HepG2 (cell line): ENCODE data around the gene MRPL50. TPM values are rescaled to one million over a fixed set of nuclear protein-coding genes. Genes with fewer than 3 reads are reported as not detected.

Experiments
- ATAD3A ChIP-seq: sonication (generic); formaldehyde crosslinking; IDR thresholded peaks from 2 replicates; pipeline ENCODE4 v1.4.0; 2020; ENCODE audit warnings: missing genetic modification reagents
- CAMTA2 ChIP-seq: sonication (generic); formaldehyde crosslinking; IDR thresholded peaks from 2 replicates; pipeline ENCODE4 v1.4.0; 2020; ENCODE audit warnings: mild to moderate bottlenecking, missing genetic modification reagents, borderline replicate concordance
- KAT8 ChIP-seq: IDR thresholded peaks from 2 replicates; pipeline ENCODE4 v1.6.1; 2016; ENCODE audit warnings: missing genetic modification reagents, missing compliant biosample characterization
- NFE2 ChIP-seq: sonication (generic); formaldehyde crosslinking; IDR thresholded peaks from 2 replicates; pipeline ENCODE4 v1.4.0; 2020; ENCODE audit warnings: missing genetic modification reagents
- NKX3-1 ChIP-seq: sonication (generic); formaldehyde crosslinking; IDR thresholded peaks from 2 replicates; pipeline ENCODE4 v1.5.0; 2020; ENCODE audit warnings: missing genetic modification reagents
- RNF2 ChIP-seq: fragments of 450-650 bp; conservative IDR thresholded peaks from 2 replicates; pipeline ENCODE4 v1.6.1; 2016; ENCODE audit warnings: low read depth
- STAT5B ChIP-seq: sonication (generic); formaldehyde crosslinking; IDR thresholded peaks from 2 replicates; pipeline ENCODE4 v1.4.0; 2020; ENCODE audit warnings: missing genetic modification reagents
- TOPORS ChIP-seq: sonication (generic); formaldehyde crosslinking; IDR thresholded peaks from 2 replicates; pipeline ENCODE4 v1.8.0; 2023; ENCODE audit warnings: mild to moderate bottlenecking, missing genetic modification reagents
- TRIM24 ChIP-seq: sonication (generic); formaldehyde crosslinking; IDR thresholded peaks from 2 replicates; pipeline ENCODE4 v1.8.0; 2022; ENCODE audit warnings: mild to moderate bottlenecking, missing genetic modification reagents
- ZBTB20 ChIP-seq: sonication (generic); formaldehyde crosslinking; IDR thresholded peaks from 2 replicates; pipeline ENCODE4 v1.8.1; 2023; ENCODE audit warnings: missing genetic modification reagents, low read depth, mild to moderate bottlenecking, borderline replicate concordance
- ZNF138 ChIP-seq: sonication (generic); formaldehyde crosslinking; IDR thresholded peaks from 2 replicates; pipeline ENCODE4 v1.5.0; 2020; ENCODE audit warnings: mild to moderate bottlenecking, low read depth, missing genetic modification reagents
- ZNF335 ChIP-seq: sonication (generic); formaldehyde crosslinking; IDR thresholded peaks from 2 replicates; pipeline ENCODE4 v1.4.0; 2020; ENCODE audit warnings: missing genetic modification reagents
- ZNF431 ChIP-seq: sonication (generic); formaldehyde crosslinking; IDR thresholded peaks from 2 replicates; pipeline ENCODE4 v1.9.0; 2022; ENCODE audit warnings: missing genetic modification reagents, low read depth, mild to moderate bottlenecking, borderline replicate concordance
- ZNF468 ChIP-seq: sonication (generic); formaldehyde crosslinking; IDR thresholded peaks from 2 replicates; pipeline ENCODE4 v1.8.0; 2022; ENCODE audit warnings: mild to moderate bottlenecking, moderate library complexity, missing genetic modification reagents
- ZNF616 ChIP-seq: sonication (generic); formaldehyde crosslinking; IDR thresholded peaks from 2 replicates; pipeline ENCODE4 v1.5.0; 2020; ENCODE audit warnings: low read depth, mild to moderate bottlenecking, missing genetic modification reagents
- ZNF850 ChIP-seq: sonication (generic); formaldehyde crosslinking; conservative IDR thresholded peaks from 2 replicates; pipeline ENCODE4 v1.9.0; 2021; ENCODE audit warnings: mild to moderate bottlenecking, missing genetic modification reagents
- ZSCAN21 ChIP-seq: sonication (generic); formaldehyde crosslinking; IDR thresholded peaks from 2 replicates; pipeline ENCODE4 v1.8.0; 2022; ENCODE audit warnings: mild to moderate bottlenecking, missing genetic modification reagents, moderate library complexity, borderline replicate concordance
- polyA plus RNA-seq, 8 experiments: library from polyadenylated mRNA; depleted of rRNA in 3 of 8; stranded (reverse) in 7 of 8; unstranded in 1 of 8; fragments of >200 nt; fragmentation: Illumina TruSeq in 4 of 8; extraction: Trizol in 4 of 8; gene quantifications; 2 replicates each; pipeline versions ENCODE4 v1.2.1 to v1.2.3, GENCODE V29; 2011 to 2016; ENCODE audit warnings: low read depth in 4 of 8, missing spikeins in 1 of 8, mixed read lengths in 1 of 8; ENCODE audit not compliant: insufficient read depth in 1 of 8
- total RNA-seq, 5 experiments: library from RNA; depleted of rRNA; stranded (reverse); fragments of >200 nt; fragmentation: Illumina TruSeq; extraction: Trizol; gene quantifications; 2 replicates each; pipeline ENCODE4 v1.2.3, GENCODE V29; 2016; ENCODE audit warnings: low read depth in 1 of 5
- TF ChIP-seq, protein P1 (sequence below): sonication (generic); formaldehyde crosslinking; IDR thresholded peaks from 2 replicates; pipeline ENCODE4 v1.5.0; 2020; ENCODE audit warnings: missing genetic modification reagents, mild to moderate bottlenecking, borderline replicate concordance
- TF ChIP-seq, protein P2 (sequence below): sonication (generic); formaldehyde crosslinking; IDR thresholded peaks from 2 replicates; pipeline ENCODE4 v1.5.1; 2020; ENCODE audit warnings: missing genetic modification reagents, mild to moderate bottlenecking, borderline replicate concordance
- TF ChIP-seq, protein P3 (sequence below): sonication (generic); formaldehyde crosslinking; IDR thresholded peaks from 2 replicates; pipeline ENCODE4 v1.4.0; 2020; ENCODE audit warnings: mild to moderate bottlenecking, missing genetic modification reagents
- TF ChIP-seq, protein P4 (sequence below): conservative IDR thresholded peaks from 2 replicates; pipeline ENCODE4 v1.6.1; 2018; ENCODE audit warnings: missing genetic modification reagents
- TF ChIP-seq, protein P5 (sequence below): sonication (generic); formaldehyde crosslinking; IDR thresholded peaks from 2 replicates; pipeline ENCODE4 v1.8.0; 2022; ENCODE audit warnings: mild to moderate bottlenecking, missing genetic modification reagents, moderate library complexity
- TF ChIP-seq, protein P6 (sequence below): IDR thresholded peaks from 2 replicates; pipeline ENCODE4 v1.6.1; 2016; ENCODE audit warnings: low read depth

Gene MRPL50
- total and polyA plus RNA-seq, 2 of the 13 experiments (the other 11 are each of a cell fraction or from before 2014, with no cell fraction given): 37.1 to 70.0 TPM

DNA sequence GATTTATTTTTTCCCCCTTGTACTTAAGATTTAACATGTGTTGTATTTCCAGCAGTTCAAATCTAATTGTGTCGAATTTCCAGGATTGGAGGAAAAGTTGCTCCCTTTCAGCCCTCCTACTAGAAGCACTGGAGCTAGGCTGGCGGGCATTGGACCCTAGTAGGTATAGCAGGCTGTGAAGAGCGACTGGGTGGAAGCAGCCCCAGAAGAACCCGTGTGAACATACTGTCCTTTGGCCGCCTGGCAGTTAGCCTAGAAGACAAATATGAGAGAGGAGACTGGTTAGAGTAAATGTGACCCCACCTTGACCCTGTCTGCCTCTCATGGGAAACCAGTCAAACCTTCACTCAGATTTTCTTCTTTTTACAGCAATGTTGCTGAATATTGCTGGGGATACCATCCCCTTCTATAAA is 23.2 kb upstream of the MRPL50 start (continued):
- no peak for TF ChIP-seq ZNF431 (CRISPR knock-in tag)
- TF ChIP-seq ZNF335 (CRISPR knock-in tag): no peak
- TF ChIP-seq ZNF850: no peak
- TF ChIP-seq, protein P1, sequence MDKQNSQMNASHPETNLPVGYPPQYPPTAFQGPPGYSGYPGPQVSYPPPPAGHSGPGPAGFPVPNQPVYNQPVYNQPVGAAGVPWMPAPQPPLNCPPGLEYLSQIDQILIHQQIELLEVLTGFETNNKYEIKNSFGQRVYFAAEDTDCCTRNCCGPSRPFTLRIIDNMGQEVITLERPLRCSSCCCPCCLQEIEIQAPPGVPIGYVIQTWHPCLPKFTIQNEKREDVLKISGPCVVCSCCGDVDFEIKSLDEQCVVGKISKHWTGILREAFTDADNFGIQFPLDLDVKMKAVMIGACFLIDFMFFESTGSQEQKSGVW (CRISPR knock-in tag): no peak
- TF ChIP-seq NKX3-1 (CRISPR knock-in tag): no peak
- no peak; the same call in 1 of the 2 replicates for TF ChIP-seq TRIM24 (CRISPR knock-in tag)
- no peak for TF ChIP-seq RNF2
- no peak for TF ChIP-seq ZNF616 (CRISPR knock-in tag)
- no peak for TF ChIP-seq ZNF138
- TF ChIP-seq, protein P2, sequence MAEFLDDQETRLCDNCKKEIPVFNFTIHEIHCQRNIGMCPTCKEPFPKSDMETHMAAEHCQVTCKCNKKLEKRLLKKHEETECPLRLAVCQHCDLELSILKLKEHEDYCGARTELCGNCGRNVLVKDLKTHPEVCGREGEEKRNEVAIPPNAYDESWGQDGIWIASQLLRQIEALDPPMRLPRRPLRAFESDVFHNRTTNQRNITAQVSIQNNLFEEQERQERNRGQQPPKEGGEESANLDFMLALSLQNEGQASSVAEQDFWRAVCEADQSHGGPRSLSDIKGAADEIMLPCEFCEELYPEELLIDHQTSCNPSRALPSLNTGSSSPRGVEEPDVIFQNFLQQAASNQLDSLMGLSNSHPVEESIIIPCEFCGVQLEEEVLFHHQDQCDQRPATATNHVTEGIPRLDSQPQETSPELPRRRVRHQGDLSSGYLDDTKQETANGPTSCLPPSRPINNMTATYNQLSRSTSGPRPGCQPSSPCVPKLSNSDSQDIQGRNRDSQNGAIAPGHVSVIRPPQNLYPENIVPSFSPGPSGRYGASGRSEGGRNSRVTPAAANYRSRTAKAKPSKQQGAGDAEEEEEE (CRISPR knock-in tag): no peak
- TF ChIP-seq, protein P3, sequence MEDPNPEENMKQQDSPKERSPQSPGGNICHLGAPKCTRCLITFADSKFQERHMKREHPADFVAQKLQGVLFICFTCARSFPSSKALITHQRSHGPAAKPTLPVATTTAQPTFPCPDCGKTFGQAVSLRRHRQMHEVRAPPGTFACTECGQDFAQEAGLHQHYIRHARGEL: no peak
- TF ChIP-seq, protein P4, sequence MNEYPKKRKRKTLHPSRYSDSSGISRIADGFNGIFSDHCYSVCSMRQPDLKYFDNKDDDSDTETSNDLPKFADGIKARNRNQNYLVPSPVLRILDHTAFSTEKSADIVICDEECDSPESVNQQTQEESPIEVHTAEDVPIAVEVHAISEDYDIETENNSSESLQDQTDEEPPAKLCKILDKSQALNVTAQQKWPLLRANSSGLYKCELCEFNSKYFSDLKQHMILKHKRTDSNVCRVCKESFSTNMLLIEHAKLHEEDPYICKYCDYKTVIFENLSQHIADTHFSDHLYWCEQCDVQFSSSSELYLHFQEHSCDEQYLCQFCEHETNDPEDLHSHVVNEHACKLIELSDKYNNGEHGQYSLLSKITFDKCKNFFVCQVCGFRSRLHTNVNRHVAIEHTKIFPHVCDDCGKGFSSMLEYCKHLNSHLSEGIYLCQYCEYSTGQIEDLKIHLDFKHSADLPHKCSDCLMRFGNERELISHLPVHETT (CRISPR knock-in tag): no peak
- no peak for TF ChIP-seq ATAD3A (CRISPR knock-in tag)
- no peak for TF ChIP-seq STAT5B (CRISPR knock-in tag)
- TF ChIP-seq CAMTA2: no peak
- TF ChIP-seq, protein P5, sequence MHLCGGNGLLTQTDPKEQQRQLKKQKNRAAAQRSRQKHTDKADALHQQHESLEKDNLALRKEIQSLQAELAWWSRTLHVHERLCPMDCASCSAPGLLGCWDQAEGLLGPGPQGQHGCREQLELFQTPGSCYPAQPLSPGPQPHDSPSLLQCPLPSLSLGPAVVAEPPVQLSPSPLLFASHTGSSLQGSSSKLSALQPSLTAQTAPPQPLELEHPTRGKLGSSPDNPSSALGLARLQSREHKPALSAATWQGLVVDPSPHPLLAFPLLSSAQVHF: no peak
- TF ChIP-seq ZBTB20: peak; percentile 64; the same call in 1 of the 2 replicates
- 0 out of 2 replicates have a peak, but pooled peaks have one; percentile 47 for TF ChIP-seq TOPORS (CRISPR knock-in tag)
- no peak for TF ChIP-seq NFE2 (CRISPR knock-in tag)
- TF ChIP-seq, protein P6, sequence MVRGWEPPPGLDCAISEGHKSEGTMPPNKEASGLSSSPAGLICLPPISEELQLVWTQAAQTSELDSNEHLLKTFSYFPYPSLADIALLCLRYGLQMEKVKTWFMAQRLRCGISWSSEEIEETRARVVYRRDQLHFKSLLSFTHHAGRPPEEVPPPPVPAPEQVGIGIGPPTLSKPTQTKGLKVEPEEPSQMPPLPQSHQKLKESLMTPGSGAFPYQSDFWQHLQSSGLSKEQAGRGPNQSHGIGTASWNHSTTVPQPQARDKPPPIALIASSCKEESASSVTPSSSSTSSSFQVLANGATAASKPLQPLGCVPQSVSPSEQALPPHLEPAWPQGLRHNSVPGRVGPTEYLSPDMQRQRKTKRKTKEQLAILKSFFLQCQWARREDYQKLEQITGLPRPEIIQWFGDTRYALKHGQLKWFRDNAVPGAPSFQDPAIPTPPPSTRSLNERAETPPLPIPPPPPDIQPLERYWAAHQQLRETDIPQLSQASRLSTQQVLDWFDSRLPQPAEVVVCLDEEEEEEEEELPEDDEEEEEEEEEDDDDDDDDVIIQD (CRISPR knock-in tag): peak; percentile 84; the same call in 1 of the 2 replicates
- TF ChIP-seq KAT8 (CRISPR knock-in tag): peak; percentile 56; the same call in 1 of the 2 replicates
- TF ChIP-seq ZSCAN21 (CRISPR knock-in tag): no peak
- TF ChIP-seq ZNF468 (CRISPR knock-in tag): no peak
